ENCODE data around the gene ARHGAP28.

Gene ARHGAP28

GRCh38 chr18:6876641-6877041, 147.1 kb downstream of the ARHGAP28 start:
- TF ChIP-seq EZH2phosphoT487 (IDR thresholded peaks at IDR 0.05; ENCODE audit: borderline replicate concordance, low read length) (no peak), CTCF (IDR thresholded peaks at IDR 0.05; ENCODE audit: low read depth, low read length, poor library complexity, severe bottlenecking) (no peak)
- H3K27ac ChIP-seq (ENCODE audit: low read depth, low read length), result no peak overlapping the region
- H3K36me3 ChIP-seq (ENCODE audit: control insufficient read depth, low read length), result no peaks in the 10 kb centered on the region

GRCh38 chr18:6877288-6877687, 147.8 kb downstream of the ARHGAP28 start:
- Histone ChIP-seq H3F3A (ENCODE audit: control insufficient read depth, insufficient read depth) (no peaks in the 10 kb centered on the region), H3K4me1 (ENCODE audit: control insufficient read depth, low read length) (no peaks in the 10 kb centered on the region), H3K9me3 (ENCODE audit: control insufficient read depth, insufficient read depth, low read length) (no peaks in the 10 kb centered on the region), H3K27me3 (ENCODE audit: control insufficient read depth, low read length) (no peaks in the 10 kb centered on the region), H3K9me2 (replicated peaks; ENCODE audit: control insufficient read depth, low read length) (no peaks in the 10 kb centered on the region), H3K27ac (ENCODE audit: low read depth, low read length) (no peak overlapping the region), H3K4me3 (ENCODE audit: low read length) (no peak overlapping the region), H4K20me1 (ENCODE audit: control insufficient read depth, insufficient read depth, low read depth, low read length) (no peaks in the 10 kb centered on the region), H3K4me2 (ENCODE audit: low read length) (no peak overlapping the region), H3K36me3 (ENCODE audit: control insufficient read depth, low read length) (no peaks in the 10 kb centered on the region), H3K79me2 (ENCODE audit: control insufficient read depth, low read length) (no peaks in the 10 kb centered on the region)
- TF ChIP-seq CTCF (IDR thresholded peaks at IDR 0.05; ENCODE audit: low read depth, low read length, poor library complexity, severe bottlenecking) (no peak), EZH2phosphoT487 (IDR thresholded peaks at IDR 0.05; ENCODE audit: borderline replicate concordance, low read length) (no peak)

More at GRCh38 chr18:6876641-6877041, 147.1 kb downstream of the ARHGAP28 start:
- Histone ChIP-seq H3K4me3 (ENCODE audit: low read length) (no peak overlapping the region), H3F3A (ENCODE audit: control insufficient read depth, insufficient read depth) (no peaks in the 10 kb centered on the region), H4K20me1 (ENCODE audit: control insufficient read depth, insufficient read depth, low read depth, low read length) (no peaks in the 10 kb centered on the region), H3K79me2 (ENCODE audit: control insufficient read depth, low read length) (no peaks in the 10 kb centered on the region), H3K4me1 (ENCODE audit: control insufficient read depth, low read length) (no peaks in the 10 kb centered on the region), H3K9me3 (ENCODE audit: control insufficient read depth, insufficient read depth, low read length) (no peaks in the 10 kb centered on the region), H3K27me3 (ENCODE audit: control insufficient read depth, low read length) (no peaks in the 10 kb centered on the region), H3K9me2 (replicated peaks; ENCODE audit: control insufficient read depth, low read length) (no peaks in the 10 kb centered on the region), H3K4me2 (ENCODE audit: low read length) (no peak overlapping the region)

- TF ChIP-seq EZH2phosphoT487 (IDR thresholded peaks at IDR 0.05; ENCODE audit: borderline replicate concordance, low read length) (no peak), CTCF (IDR thresholded peaks at IDR 0.05; ENCODE audit: low read depth, low read length, poor library complexity, severe bottlenecking) (no peak)
- Histone ChIP-seq H3K79me2 (ENCODE audit: control insufficient read depth, low read length) (no peaks in the 10 kb centered on the region), H4K20me1 (ENCODE audit: control insufficient read depth, insufficient read depth, low read depth, low read length) (no peaks in the 10 kb centered on the region), H3K9me2 (replicated peaks; ENCODE audit: control insufficient read depth, low read length) (no peaks in the 10 kb centered on the region), H3K4me2 (ENCODE audit: low read length) (no peak overlapping the region), H3K36me3 (ENCODE audit: control insufficient read depth, low read length) (no peaks in the 10 kb centered on the region), H3K4me3 (ENCODE audit: low read length) (no peak overlapping the region), H3K9me3 (ENCODE audit: control insufficient read depth, insufficient read depth, low read length) (no peaks in the 10 kb centered on the region), H3K27me3 (ENCODE audit: control insufficient read depth, low read length) (no peaks in the 10 kb centered on the region), H3K27ac (ENCODE audit: low read depth, low read length) (no peak overlapping the region), H3F3A (ENCODE audit: control insufficient read depth, insufficient read depth) (no peaks in the 10 kb centered on the region), H3K4me1 (ENCODE audit: control insufficient read depth, low read length) (no peaks in the 10 kb centered on the region)
Observed at GRCh38 chr18:6878556-6879297, 149.2 kb downstream of the ARHGAP28 start.
